GM12874 (cell line): Measurements from ENCODE around the gene SGCD.

Experiments used
- TF ChIP-seq, protein P1 (sequence below): IDR thresholded peaks from 2 replicates; pipeline ENCODE4 v1.5.1; 2011; ENCODE audit warnings: low read depth, mild to moderate bottlenecking, control low read depth, low read length, moderate library complexity; ENCODE audit not compliant: insufficient read depth

The SGCD gene

DNA sequence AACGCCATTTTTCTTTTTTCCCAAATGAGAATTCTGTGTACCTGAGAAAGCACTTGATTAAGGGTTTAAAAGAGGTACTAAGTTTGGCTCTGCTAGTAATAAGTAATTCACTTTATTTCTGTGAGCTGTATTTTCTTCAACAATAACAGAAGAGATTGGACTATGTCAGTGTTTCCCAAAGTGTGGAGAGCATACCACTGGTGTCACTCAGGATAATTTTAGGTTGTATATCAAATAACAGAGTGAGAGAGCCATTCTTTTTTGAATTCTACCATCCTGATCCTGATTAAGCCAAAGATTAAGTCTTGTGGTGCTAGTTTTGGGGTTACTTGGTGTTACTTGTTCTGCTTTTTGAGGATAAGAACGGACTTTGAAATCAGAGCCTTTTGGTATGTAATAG lies 380.8 kb downstream of the SGCD start:
- TF ChIP-seq, protein P1, sequence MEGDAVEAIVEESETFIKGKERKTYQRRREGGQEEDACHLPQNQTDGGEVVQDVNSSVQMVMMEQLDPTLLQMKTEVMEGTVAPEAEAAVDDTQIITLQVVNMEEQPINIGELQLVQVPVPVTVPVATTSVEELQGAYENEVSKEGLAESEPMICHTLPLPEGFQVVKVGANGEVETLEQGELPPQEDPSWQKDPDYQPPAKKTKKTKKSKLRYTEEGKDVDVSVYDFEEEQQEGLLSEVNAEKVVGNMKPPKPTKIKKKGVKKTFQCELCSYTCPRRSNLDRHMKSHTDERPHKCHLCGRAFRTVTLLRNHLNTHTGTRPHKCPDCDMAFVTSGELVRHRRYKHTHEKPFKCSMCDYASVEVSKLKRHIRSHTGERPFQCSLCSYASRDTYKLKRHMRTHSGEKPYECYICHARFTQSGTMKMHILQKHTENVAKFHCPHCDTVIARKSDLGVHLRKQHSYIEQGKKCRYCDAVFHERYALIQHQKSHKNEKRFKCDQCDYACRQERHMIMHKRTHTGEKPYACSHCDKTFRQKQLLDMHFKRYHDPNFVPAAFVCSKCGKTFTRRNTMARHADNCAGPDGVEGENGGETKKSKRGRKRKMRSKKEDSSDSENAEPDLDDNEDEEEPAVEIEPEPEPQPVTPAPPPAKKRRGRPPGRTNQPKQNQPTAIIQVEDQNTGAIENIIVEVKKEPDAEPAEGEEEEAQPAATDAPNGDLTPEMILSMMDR, result no peak

GRCh38 chr5:156715287-156715686 lies 388.3 kb downstream of the SGCD start:
- TF ChIP-seq, protein P1, result no peak

DNA sequence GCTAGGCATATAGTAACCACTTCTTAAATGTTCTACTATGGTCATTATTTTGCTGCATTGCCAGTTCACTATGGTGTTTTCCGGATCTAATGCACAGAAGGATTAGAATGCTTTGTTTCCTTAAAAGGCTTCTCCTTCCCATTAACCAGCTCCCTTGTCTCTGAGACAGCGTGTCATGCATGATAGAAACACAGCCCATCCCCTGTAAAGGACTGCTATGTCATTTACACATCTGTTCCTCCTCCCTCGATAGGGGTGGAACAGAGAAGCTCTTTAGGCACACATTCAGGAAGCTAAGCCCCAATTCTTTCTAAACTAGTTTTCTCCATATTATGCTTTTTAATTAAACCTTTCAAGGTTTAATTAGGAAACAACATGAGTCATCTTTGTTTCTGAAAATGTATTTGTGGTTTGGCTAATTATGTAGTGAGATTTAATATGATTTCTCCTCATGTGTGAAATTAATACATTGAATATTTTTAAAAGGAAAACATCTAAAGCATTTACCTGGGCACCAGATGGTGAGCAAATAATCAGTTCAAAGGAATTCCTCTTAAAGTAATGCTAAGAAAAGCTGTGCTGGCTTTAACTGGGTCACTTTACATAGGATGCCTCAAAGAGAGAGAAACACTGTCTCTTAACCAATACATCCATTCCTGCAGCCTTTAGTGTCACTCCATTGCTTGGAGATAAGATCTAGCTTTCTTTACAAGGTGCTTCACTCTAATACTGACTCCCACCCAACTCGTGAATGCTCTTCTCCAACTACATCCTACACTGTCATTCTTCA lies 389.8 kb downstream of the SGCD start:
- TF ChIP-seq, protein P1, result no peak

- TF ChIP-seq, protein P1, result 0 out of 2 replicates have a peak, but pooled peaks have one; percentile 4
These were observed 392.0 kb downstream of the SGCD start for GRCh38 chr5:156718985-156719384.

GRCh38 chr5:156722358-156722757 lies 395.4 kb downstream of the SGCD start:
- TF ChIP-seq, protein P1, result no peak

DNA sequence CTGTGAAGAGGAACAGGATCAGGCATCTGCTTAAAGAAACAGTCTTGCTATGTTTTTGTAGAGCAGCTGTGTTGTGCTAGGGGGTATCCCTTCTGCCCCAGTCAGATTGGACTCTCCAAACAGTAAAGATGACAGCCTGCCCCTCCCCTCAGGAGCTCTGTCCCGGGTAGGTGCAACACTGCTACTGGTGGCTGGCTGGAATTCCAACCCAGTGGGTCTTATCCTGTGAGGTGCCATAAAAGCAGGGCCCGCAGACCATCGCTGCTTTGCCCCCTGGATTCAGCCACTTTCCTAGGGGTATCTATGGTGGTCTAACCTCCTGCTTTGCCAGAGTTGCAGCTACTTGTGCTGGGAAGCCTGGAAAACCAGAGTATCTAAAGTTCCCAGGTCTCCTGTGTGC lies 408.5 kb downstream of the SGCD start:
- TF ChIP-seq, protein P1, result no peak

- TF ChIP-seq, protein P1, result no peak
These were observed 414.6 kb downstream of the SGCD start for GRCh38 chr5:156741516-156741915.

DNA sequence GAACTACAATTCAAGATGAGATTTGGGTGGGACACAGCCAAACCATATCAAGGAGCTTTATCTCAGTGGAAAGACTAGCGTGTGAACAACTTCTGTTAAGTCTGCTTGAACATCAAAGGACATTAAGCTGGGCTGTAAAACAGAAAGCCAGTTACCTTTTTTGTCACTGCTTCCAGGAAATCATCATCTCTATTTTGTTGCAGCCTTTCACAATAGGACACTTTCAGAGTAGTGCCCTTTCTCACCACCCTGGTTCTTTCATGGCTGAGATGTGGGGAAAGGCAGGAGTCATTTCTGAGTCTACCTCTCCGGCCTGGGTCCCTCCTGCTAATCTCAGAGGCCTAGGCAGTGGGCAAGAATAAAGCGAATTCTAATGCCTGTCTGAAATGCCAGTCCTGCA lies 426.9 kb downstream of the SGCD start:
- TF ChIP-seq, protein P1, result no peak
